ENCODE measurements around the gene ZNF680.
"Not testable (repeated sequence)": the region's sequence is repeated elsewhere in the genome, so short reads cannot be mapped to it uniquely, and the experiment has no call there.

ZNF680 gene

DNA sequence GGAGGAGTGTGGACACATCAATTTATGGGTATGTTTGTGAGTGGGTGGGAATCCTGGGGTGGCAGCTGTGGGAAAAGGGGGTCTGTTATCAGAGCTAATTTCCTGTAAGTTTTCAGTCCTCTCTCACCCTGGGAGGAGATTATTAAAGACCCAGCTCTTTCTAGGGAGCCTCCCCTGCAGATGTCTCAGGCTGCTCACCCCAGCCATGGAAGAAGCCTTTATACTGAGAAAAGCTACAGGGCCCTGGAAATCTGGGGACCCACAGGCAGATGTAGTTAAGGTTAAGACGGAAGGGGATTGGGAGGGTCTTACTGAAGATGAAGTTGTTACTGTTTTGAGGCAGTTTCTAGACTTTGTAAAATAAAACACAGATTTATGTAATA lies 4.6 kb downstream of the ZNF680 start:
- H3K36me3 ChIP-seq: peaks cover 80% of the 10 kb centered on the region
- peaks cover 86% of the 10 kb centered on the region for H3K9me3 ChIP-seq
- H3K27me3 ChIP-seq: no peaks in the 10 kb centered on the region
- no peaks in the 10 kb centered on the region for H4K20me1 ChIP-seq
- H3K4me2 ChIP-seq: no peak overlapping the region
- peak overlapping the region; percentile 22; the same call in 1 of the 2 replicates for H3K4me3 ChIP-seq
- H3K27ac ChIP-seq: no peak overlapping the region
- no peaks in the 10 kb centered on the region; the same call in 1 of the 2 replicates for H3K4me1 ChIP-seq
- TF ChIP-seq Cebpa-rat (IDR thresholded peaks at IDR 0.05): no peak
- H3K9ac ChIP-seq: no peak overlapping the region

DNA sequence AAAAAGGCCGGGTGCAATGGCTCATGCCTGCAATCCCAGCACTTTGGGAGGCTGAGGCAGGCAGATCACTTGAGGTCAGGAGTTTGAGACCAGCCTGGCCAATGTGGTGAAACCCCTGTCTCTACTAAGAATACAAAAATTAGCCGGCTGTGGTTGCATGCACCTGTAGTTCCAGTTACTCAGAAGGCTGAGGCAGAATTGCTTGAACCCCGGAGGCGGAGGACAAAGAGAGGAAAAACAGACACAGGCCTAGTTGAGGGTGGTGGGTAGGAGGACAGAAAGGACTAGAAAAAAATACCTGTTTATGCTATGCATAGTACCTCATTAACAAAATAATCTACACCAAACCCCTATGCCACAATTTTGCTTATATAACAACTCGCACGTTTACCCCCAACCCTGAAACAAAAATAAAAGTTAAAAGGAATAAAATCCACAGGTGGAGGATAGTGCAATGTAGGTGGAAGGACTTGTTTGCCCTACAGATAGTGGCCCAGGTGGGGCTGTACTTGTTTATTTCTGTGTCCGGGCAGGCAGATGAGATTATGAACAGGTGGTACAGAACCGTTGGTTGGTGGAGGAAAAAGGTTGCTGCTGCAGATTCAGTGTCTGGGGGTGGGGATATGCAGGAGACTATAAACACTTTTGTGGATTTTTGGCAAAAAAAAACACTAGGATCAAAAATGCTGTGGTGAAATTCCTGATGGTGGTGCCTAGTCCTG lies 5.1 kb downstream of the ZNF680 start:
- H3K4me1 ChIP-seq: no peaks in the 10 kb centered on the region; the same call in 1 of the 2 replicates
- H3K9ac ChIP-seq: no peak overlapping the region
- H3K4me2 ChIP-seq: no peak overlapping the region
- H3K4me3 ChIP-seq: peak overlapping the region; percentile 22; the same call in 1 of the 2 replicates
- TF ChIP-seq Cebpa-rat (IDR thresholded peaks at IDR 0.05): no peak
- peaks cover 91% of the 10 kb centered on the region for H3K9me3 ChIP-seq
- H3K36me3 ChIP-seq: peaks cover 85% of the 10 kb centered on the region
- no peak overlapping the region for H3K27ac ChIP-seq
- no peaks in the 10 kb centered on the region for H3K27me3 ChIP-seq
- no peaks in the 10 kb centered on the region for H4K20me1 ChIP-seq

DNA sequence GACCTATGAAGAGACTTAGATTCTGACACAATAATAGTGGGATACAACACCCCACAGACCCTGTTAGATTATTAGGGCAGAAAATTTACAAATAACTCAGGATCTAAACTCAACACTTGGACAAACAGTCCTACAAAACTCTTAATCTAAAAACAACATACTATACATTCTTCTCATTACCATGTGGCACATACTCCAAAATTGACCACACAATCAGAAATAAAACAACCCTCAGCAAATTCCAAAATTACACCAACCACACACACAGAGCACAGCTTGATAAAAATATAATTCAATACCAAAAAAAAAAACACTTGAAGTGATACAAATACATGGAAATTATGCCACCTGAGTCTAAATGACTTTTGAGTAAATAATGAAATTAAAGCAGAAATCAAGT lies 7.8 kb downstream of the ZNF680 start:
- Histone ChIP-seq H3K4me1 (no peaks in the 10 kb centered on the region), H3K4me2 (no peak overlapping the region), H3K27me3 (no peaks in the 10 kb centered on the region), H4K20me1 (peaks cover 13% of the 10 kb centered on the region; the same call in 1 of the 2 replicates), H3K9me3 (peaks cover 98% of the 10 kb centered on the region), H3K36me3 (peaks cover 96% of the 10 kb centered on the region), H3K9ac (no peak overlapping the region), H3K4me3 (no peak overlapping the region), H3K27ac (no peak overlapping the region)
- no peak for TF ChIP-seq Cebpa-rat (IDR thresholded peaks at IDR 0.05)

DNA sequence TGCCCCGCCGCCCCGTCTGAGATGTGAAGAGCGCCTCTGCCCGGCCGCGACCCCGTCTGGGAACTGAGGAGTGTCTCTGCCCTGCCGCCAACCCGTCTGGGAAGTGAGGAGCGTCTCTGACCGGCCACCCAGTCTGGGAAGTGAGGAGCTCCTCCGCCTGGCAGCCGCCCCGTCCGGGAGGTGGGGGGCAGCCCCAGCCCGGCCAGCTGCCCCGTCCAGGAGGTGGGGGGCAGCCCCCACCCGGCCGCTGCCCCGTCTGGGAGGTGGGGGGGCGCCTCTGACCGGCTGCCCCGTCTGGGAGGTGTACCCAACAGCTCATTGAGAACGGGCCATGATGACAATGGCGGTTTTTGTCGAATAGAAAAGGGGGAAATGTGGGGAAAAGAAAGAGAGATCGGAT lies 8.7 kb downstream of the ZNF680 start:
- H3K4me2 ChIP-seq, H3K4me3 ChIP-seq, H3K4me1 ChIP-seq, H3K27me3 ChIP-seq, H3K27ac ChIP-seq, H3K9ac ChIP-seq: not testable (repeated sequence)
- Histone ChIP-seq H4K20me1 (peaks cover 13% of the 10 kb centered on the region; the same call in 1 of the 2 replicates), H3K9me3 (peaks cover 98% of the 10 kb centered on the region), H3K36me3 (peaks cover 96% of the 10 kb centered on the region)

DNA sequence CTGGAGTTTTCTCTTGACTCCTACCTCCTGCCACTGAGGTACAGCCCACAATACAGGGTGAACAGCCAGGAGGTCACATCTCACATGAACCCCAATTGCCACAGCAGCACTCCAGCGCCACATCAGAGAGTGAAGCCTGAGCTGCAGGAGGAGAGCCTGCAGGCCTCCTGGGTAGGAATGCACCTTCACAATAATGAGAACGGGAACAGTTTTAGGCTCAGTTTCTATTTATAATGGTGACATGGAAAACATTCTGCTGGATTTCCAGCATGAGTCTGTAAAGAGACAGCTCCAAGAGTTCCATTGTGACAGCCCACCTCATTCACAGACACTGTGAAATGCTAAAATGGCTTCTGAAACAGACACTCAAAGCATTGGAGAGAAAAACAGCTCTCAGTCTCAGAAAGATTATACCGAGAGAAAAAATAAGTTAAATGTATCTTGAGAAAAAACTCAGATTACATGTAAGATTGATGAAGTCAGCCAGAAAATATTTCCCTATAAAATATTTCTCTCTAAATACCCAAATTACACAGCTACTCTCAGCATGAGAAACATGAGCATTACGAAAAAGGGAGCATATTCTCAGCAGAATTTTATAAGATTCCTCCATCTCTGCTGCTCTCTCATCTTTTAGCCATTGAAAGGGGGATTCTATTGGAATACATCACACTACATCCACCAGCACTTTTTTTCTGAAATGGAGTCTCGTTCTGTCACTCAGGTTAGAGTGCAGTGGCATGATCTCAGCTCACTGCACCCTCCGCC lies 11.3 kb downstream of the ZNF680 start:
- Histone ChIP-seq H3K27ac (no peak overlapping the region), H3K27me3 (no peaks in the 10 kb centered on the region), H3K9ac (no peak overlapping the region), H3K4me3 (0 out of 2 replicates have a peak overlapping the region, but pooled peaks have one; percentile 12), H3K36me3 (peaks cover 96% of the 10 kb centered on the region), H3K4me1 (no peaks in the 10 kb centered on the region), H3K4me2 (no peak overlapping the region), H4K20me1 (peaks cover 13% of the 10 kb centered on the region; the same call in 1 of the 2 replicates), H3K9me3 (peaks cover 98% of the 10 kb centered on the region)
- TF ChIP-seq Cebpa-rat (IDR thresholded peaks at IDR 0.05): no peak

DNA sequence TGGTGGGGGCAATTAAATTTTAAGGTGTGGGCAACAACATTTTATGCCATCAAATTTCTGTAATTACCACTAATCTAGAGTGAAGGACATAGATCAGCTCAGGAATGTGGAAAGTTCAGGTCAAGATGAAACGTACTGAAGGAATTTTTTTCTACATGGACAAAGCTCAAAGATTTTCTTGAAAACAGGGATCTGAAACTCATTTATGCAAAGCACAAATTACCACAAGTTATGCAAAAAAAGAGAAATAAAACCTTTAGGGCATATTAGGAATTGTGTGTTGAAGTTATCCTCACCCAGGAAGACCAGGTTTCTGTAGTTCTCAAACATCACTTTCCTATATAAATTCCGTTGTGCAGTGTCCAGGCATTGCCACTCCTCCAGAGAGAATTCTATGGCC lies 18.9 kb downstream of the ZNF680 start:
- Histone ChIP-seq H3K9ac (no peak overlapping the region), H3K27me3 (no peaks in the 10 kb centered on the region), H3K4me2 (no peak overlapping the region), H3K27ac (no peak overlapping the region), H3K36me3 (peaks cover 95% of the 10 kb centered on the region), H3K9me3 (peaks cover 93% of the 10 kb centered on the region), H3K4me3 (no peak overlapping the region), H3K4me1 (no peaks in the 10 kb centered on the region), H4K20me1 (no peaks in the 10 kb centered on the region; the same call in 1 of the 2 replicates)
- no peak for TF ChIP-seq Cebpa-rat (IDR thresholded peaks at IDR 0.05)

DNA sequence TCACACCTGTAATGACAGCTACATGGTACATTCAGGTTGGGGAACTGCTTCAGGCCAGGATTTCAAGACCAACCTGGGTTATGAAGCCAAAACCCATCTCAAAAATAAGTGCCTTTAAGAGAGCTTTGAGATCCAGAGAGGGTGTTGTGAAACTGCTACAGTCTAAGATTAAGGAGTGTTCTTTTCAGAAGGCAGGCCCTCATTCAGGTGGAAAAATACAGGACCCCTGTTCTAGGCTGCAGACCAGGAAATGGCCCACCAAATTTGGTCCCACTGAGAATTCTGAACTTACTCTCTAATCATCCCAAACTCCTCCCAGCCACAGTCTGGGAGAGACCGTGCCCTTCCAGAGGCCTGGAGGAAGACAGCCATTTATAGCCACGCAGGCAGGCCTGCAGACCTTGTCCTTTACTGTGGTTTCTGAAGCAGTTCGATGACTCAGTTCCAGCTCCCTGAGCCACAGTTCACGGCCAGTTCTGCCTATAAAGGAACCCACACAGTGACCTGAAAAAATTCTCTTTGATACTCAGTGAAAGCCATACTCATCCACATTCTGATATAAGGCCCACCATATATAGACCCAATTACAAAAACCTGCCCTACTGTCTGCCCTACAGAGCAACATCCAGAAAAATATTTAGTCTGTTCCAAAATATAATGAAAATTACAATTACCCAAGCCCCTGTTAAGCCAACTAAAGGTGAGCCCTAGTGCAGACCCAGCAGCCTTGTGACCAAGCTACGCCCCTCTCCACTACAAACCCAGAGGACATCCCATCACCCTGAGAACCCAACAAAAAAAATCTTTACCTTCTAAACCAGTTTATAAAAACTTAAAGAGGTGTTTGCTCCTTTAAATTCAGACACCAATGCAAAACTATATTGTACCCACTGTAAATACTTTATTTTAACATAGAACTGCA lies 21.2 kb downstream of the ZNF680 start:
- Histone ChIP-seq H4K20me1 (no peaks in the 10 kb centered on the region; the same call in 1 of the 2 replicates), H3K4me2 (no peak overlapping the region), H3K27me3 (no peaks in the 10 kb centered on the region), H3K36me3 (peaks cover 95% of the 10 kb centered on the region), H3K9ac (no peak overlapping the region), H3K27ac (no peak overlapping the region), H3K9me3 (peaks cover 93% of the 10 kb centered on the region), H3K4me3 (no peak overlapping the region), H3K4me1 (no peaks in the 10 kb centered on the region)
- TF ChIP-seq Cebpa-rat (IDR thresholded peaks at IDR 0.05): no peak

DNA sequence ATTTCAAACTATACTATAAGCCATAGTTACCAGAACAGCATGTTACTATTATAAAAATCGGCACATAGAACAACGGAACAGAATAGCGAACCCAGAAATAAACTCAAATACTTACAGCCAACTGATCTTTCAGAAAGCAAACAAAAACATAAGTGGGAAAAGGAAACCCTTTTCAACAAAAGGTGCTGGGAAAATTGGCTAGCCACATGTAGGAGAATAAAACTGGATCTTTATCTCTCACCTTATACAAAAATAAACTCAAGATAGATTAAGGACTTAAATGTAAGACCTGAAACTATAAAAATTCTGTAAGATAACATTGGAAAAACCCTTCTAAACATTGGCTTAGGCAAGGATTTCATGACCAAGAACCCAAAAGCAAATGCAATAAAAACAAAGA lies 29.1 kb downstream of the ZNF680 start:
- Histone ChIP-seq H3K4me2 (no peak overlapping the region), H3K27ac (no peak overlapping the region), H3K9me3 (peaks cover 100% of the 10 kb centered on the region), H3K9ac (no peak overlapping the region), H3K4me3 (no peak overlapping the region), H3K4me1 (no peaks in the 10 kb centered on the region), H3K27me3 (no peaks in the 10 kb centered on the region), H3K36me3 (peaks cover 99% of the 10 kb centered on the region), H4K20me1 (no peaks in the 10 kb centered on the region)
- TF ChIP-seq Cebpa-rat (IDR thresholded peaks at IDR 0.05): no peak

DNA sequence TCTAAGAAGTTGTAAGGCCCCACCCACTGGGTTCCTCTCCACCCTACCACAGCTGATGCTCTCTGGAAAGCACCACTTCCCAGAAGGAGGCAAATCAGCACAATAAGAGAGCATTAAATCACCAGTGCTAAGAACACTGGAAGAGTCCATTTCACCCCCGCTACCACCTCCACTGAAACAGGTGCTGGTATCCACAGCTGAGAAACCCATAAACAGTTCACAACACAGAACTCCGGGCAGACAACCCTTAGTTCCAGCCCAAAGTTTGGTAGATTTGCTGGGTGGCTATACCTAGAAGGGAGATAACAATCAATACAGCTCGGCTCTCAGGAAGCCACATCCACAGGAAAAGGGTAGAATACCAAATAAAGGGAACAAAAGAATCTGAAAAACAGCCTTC lies 34.1 kb downstream of the ZNF680 start:
- Histone ChIP-seq H4K20me1 (no peaks in the 10 kb centered on the region), H3K4me2 (no peak overlapping the region), H3K9me3 (peaks cover 98% of the 10 kb centered on the region), H3K4me3 (peak overlapping the region; percentile 42), H3K4me1 (no peaks in the 10 kb centered on the region), H3K36me3 (peaks cover 92% of the 10 kb centered on the region), H3K27me3 (no peaks in the 10 kb centered on the region), H3K9ac (no peak overlapping the region), H3K27ac (no peak overlapping the region)
- no peak for TF ChIP-seq Cebpa-rat (IDR thresholded peaks at IDR 0.05)
